ENCODE measurements around the gene REXO4.

DNA sequence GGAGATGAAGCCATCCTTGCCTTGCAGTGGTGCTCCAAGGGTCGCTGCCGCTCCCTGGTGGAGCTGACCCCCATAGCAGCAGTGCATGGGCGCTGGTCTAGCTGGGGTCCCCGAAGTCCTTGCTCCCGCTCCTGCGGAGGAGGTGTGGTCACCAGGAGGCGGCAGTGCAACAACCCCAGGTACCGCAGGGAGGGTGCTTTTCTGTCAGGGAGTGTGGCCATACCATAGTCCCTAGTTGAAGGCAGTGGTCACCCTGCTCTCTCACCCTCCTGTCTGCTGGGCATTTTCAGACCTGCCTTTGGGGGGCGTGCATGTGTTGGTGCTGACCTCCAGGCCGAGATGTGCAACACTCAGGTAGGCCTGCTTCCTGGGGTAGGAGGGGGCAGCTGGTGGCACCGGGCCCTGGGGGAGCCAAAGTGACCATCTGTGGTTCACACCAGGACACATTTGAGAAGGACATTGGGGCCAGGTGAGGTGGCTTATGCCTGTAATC, 15.6 kb upstream of the REXO4 start:
- TF ChIP-seq, protein P1, sequence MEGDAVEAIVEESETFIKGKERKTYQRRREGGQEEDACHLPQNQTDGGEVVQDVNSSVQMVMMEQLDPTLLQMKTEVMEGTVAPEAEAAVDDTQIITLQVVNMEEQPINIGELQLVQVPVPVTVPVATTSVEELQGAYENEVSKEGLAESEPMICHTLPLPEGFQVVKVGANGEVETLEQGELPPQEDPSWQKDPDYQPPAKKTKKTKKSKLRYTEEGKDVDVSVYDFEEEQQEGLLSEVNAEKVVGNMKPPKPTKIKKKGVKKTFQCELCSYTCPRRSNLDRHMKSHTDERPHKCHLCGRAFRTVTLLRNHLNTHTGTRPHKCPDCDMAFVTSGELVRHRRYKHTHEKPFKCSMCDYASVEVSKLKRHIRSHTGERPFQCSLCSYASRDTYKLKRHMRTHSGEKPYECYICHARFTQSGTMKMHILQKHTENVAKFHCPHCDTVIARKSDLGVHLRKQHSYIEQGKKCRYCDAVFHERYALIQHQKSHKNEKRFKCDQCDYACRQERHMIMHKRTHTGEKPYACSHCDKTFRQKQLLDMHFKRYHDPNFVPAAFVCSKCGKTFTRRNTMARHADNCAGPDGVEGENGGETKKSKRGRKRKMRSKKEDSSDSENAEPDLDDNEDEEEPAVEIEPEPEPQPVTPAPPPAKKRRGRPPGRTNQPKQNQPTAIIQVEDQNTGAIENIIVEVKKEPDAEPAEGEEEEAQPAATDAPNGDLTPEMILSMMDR (IDR thresholded peaks at IDR 0.05), result no peak
- TF ChIP-seq POLR2AphosphoS5 (IDR thresholded peaks at IDR 0.05) (no peak), POLR2A (IDR thresholded peaks at IDR 0.05) (no peak), EP300 (IDR thresholded peaks at IDR 0.05) (no peak)

Measured in gastroesophageal sphincter (tissue), 3 donors.